MM.1S (cell line): ENCODE data around the gene TLR7.

Experiments used
- EZH2 ChIP-seq: fragments of 300-600 bp; sonication (generic); optimal IDR thresholded peaks from 2 replicates; pipeline ENCODE3; 2017; ENCODE audit warnings: low read depth, mild to moderate bottlenecking, antibody characterized with exemption, low read length, mixed read lengths
- EZH2phosphoT487 ChIP-seq: fragments of 300-600 bp; sonication (generic); IDR thresholded peaks from 2 replicates; pipeline ENCODE4 v1.6.1; 2018; ENCODE audit warnings: antibody characterized with exemption, low read length
- TF ChIP-seq, protein P1 (sequence below): fragments of 300-600 bp; sonication (generic); IDR thresholded peaks from 2 replicates; pipeline ENCODE4 v1.5.1; 2016; ENCODE audit warnings: antibody characterized with exemption, low read length, mixed read lengths

DNA sequence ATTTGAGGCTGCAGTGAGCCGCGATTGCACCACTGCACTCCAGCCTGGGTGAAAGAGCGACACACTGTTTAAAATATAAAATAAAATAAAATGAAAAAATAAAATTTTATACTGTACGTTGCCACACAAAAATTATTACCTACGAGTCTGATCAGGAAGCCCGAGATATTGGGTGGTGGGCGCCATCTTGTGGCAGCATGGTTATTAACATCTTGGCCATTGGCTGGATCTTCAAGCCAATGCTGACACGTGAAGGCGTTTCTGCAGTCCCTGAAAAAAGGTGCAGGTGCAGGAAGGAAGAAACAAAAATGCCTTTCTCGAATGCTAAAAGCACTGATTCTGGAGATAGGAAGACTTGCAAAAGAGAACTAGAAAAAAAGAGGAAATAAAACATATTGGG, 34.6 kb downstream of the TLR7 start:
- TF ChIP-seq, protein P1, sequence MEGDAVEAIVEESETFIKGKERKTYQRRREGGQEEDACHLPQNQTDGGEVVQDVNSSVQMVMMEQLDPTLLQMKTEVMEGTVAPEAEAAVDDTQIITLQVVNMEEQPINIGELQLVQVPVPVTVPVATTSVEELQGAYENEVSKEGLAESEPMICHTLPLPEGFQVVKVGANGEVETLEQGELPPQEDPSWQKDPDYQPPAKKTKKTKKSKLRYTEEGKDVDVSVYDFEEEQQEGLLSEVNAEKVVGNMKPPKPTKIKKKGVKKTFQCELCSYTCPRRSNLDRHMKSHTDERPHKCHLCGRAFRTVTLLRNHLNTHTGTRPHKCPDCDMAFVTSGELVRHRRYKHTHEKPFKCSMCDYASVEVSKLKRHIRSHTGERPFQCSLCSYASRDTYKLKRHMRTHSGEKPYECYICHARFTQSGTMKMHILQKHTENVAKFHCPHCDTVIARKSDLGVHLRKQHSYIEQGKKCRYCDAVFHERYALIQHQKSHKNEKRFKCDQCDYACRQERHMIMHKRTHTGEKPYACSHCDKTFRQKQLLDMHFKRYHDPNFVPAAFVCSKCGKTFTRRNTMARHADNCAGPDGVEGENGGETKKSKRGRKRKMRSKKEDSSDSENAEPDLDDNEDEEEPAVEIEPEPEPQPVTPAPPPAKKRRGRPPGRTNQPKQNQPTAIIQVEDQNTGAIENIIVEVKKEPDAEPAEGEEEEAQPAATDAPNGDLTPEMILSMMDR, result peak; percentile 50
- TF ChIP-seq EZH2phosphoT487, result no peak
- TF ChIP-seq EZH2, result no peak
